Ascending aorta (tissue), 2 donors: ENCODE results near the gene SIAH2. TPM values are rescaled to one million over a fixed set of nuclear protein-coding genes. Genes with fewer than 3 reads are reported as not detected.

Experiments used
- DNase-seq, 2 donors: peaks; one replicate each; pipeline ENCODE4 v3.0.0-alpha.2; 2019; ENCODE audit warnings: low spot score in 2 of 2
- H3K27ac ChIP-seq, 2 donors: fragments of 200-600 bp; sonication (generic); one replicate each; pipeline ENCODE4 v1.5.1; 2016 to 2017; ENCODE audit warnings: mild to moderate bottlenecking in 1 of 2
- H3K27me3 ChIP-seq: fragments of 200-600 bp; sonication (generic); one replicate; pipeline ENCODE4 v1.5.1; 2017
- H3K36me3 ChIP-seq, 2 donors: fragments of 200-600 bp; sonication (generic); one replicate each; pipeline ENCODE4 v1.5.1; 2016
- H3K4me1 ChIP-seq, 2 donors: fragments of 200-600 bp; sonication (generic); one replicate each; pipeline ENCODE4 v1.5.1; 2016 to 2017; ENCODE audit warnings: mild to moderate bottlenecking in 1 of 2
- H3K4me3 ChIP-seq, 2 donors: fragments of 200-600 bp; sonication (generic); one replicate each; pipeline ENCODE4 v1.5.1; 2016 to 2017; ENCODE audit warnings: mild to moderate bottlenecking in 1 of 2
- H3K9me3 ChIP-seq, 2 donors: fragments of 200-600 bp; sonication (generic); one replicate each; pipeline ENCODE4 v1.5.1; 2016
- CTCF ChIP-seq, 3 experiments: fragments of 200-600 bp in 2 of 3; fragments of 450-650 bp in 1 of 3; sonication (generic) in 2 of 3; IDR thresholded peaks; one replicate each; pipeline ENCODE4 v1.5.1; 2016 to 2019; ENCODE audit warnings: antibody characterized with exemption in 3 of 3, mild to moderate bottlenecking in 1 of 3, moderate library complexity in 1 of 3
- intact Hi-C: fragments of 100-400 bp; cut with DNase I; formaldehyde crosslinking; loops from one replicate; pipeline ENCODE4 v1.15.1; 2023
- total RNA-seq: library from RNA; depleted of rRNA; stranded (reverse); fragments of >200 nt; gene quantifications from one replicate; pipeline ENCODE4 v1.1.0, GENCODE V29; 2016

SIAH2 gene
- total RNA-seq, 1 donor from 2014 or later = 50.9 TPM

- Histone ChIP-seq H3K27me3 (no peaks in the 10 kb centered on the region), H3K4me1 (peaks cover 0 to 11% of the 10 kb centered on the region in 2 donors), H3K36me3 (no peaks in the 10 kb centered on the region), H3K27ac (no peak overlapping the region), H3K9me3 (no peaks in the 10 kb centered on the region), H3K4me3 (no peak overlapping the region)
- no peak for DNase-seq
- intact Hi-C loops = loop anchor here (2.0 to 5.0 kb wide), 2 partner anchors 44 to 358 kb away; partner anchors contain the start of gene TSC22D2
- TF ChIP-seq CTCF (IDR thresholded peaks at IDR 0.05) = no peak
Observed at GRCh38 chr3:150764967-150765366, 2.0 kb upstream of the SIAH2 start.

- Histone ChIP-seq H3K4me3 (peak overlapping the region; percentile 81 to 94), H3K4me1 (peaks cover 0 to 15% of the 10 kb centered on the region in 2 donors), H3K9me3 (no peaks in the 10 kb centered on the region), H3K27ac (peak overlapping the region; percentile 92 to 97), H3K36me3 (no peaks in the 10 kb centered on the region), H3K27me3 (no peaks in the 10 kb centered on the region)
- intact Hi-C loops = loop anchor here (2.0 to 5.0 kb wide), 2 partner anchors 44 to 357 kb away; partner anchors contain the start of gene TSC22D2
- no peak for DNase-seq
- no peak for TF ChIP-seq CTCF (IDR thresholded peaks at IDR 0.05)
Observed at GRCh38 chr3:150764566-150764965, 1.6 kb upstream of the SIAH2 start.

GRCh38 chr3:150763841-150764483, 993 bp upstream of the SIAH2 start:
- Histone ChIP-seq H3K4me3 (peak overlapping the region; percentile 81 to 94), H3K4me1 (peaks cover 0 to 21% of the 10 kb centered on the region in 2 donors), H3K9me3 (no peaks in the 10 kb centered on the region), H3K27ac (peak overlapping the region; percentile 92 to 97), H3K27me3 (no peaks in the 10 kb centered on the region), H3K36me3 (no peaks in the 10 kb centered on the region)
- TF ChIP-seq CTCF (IDR thresholded peaks at IDR 0.05) = peak in 2 of 3 experiments; percentile 65 to 72
- peak in 1 of 2 donors; percentile 83 for DNase-seq
- intact Hi-C loops = loop anchor here (1.0 to 5.0 kb wide), 5 partner anchors 43 to 357 kb away; partner anchors contain the start of genes EIF2A, ERICH6, SELENOT and SERP1

GRCh38 chr3:150762662-150763121, 277 bp downstream of the SIAH2 start:
- H3K9me3 ChIP-seq = no peaks in the 10 kb centered on the region
- peak overlapping the region; percentile 92 to 97 for H3K27ac ChIP-seq
- peak overlapping the region; percentile 81 to 94 for H3K4me3 ChIP-seq
- intact Hi-C loops = loop anchor here (1.0 to 5.0 kb wide), 4 partner anchors 59 to 355 kb away; partner anchors contain the start of genes EIF2A, ERICH6, SELENOT and SERP1
- TF ChIP-seq CTCF (IDR thresholded peaks at IDR 0.05) = peak in 1 of 3 experiments; percentile 16
- no peak for DNase-seq
- no peaks in the 10 kb centered on the region for H3K27me3 ChIP-seq
- no peaks in the 10 kb centered on the region for H3K36me3 ChIP-seq
- peaks cover 0 to 28% of the 10 kb centered on the region in 2 donors for H3K4me1 ChIP-seq

GRCh38 chr3:150761831-150762661, 923 bp downstream of the SIAH2 start:
- Histone ChIP-seq H3K4me3 (peak overlapping the region; percentile 81 to 94), H3K27me3 (no peaks in the 10 kb centered on the region), H3K9me3 (no peaks in the 10 kb centered on the region), H3K4me1 (peaks cover 0 to 31% of the 10 kb centered on the region in 2 donors), H3K27ac (peak overlapping the region; percentile 92 to 97), H3K36me3 (no peaks in the 10 kb centered on the region)
- peak in 1 of 2 donors; percentile 76 for DNase-seq
- TF ChIP-seq CTCF (IDR thresholded peaks at IDR 0.05) = no peak
- intact Hi-C loops = loop anchor here (2.0 to 5.0 kb wide), 2 partner anchors 159 to 355 kb away; partner anchors contain the start of genes SELENOT and TSC22D2
